K562 (cell line): Measurements from ENCODE around the gene HOXB6. TPM values are rescaled to one million over a fixed set of nuclear protein-coding genes. Genes with fewer than 3 reads are reported as not detected.

Experiments used
- AFF4 ChIP-seq: sonication (generic); formaldehyde crosslinking; IDR thresholded peaks from 2 replicates; pipeline ENCODE4 v1.8.0; 2023; ENCODE audit warnings: mild to moderate bottlenecking, missing genetic modification reagents
- CCNT2 ChIP-seq: IDR thresholded peaks from 2 replicates; pipeline ENCODE4 v1.6.1; 2011; ENCODE audit warnings: borderline replicate concordance, low read depth, mild to moderate bottlenecking, moderate library complexity, mixed read lengths, low read length; ENCODE audit not compliant: insufficient read length; ENCODE audit errors: extremely low read depth
- CHD2 ChIP-seq: IDR thresholded peaks from 2 replicates; pipeline ENCODE4 v1.6.1; 2011; ENCODE audit warnings: low read depth, low read length
- COPS2 ChIP-seq: fragments of 450-650 bp; conservative IDR thresholded peaks from 2 replicates; pipeline ENCODE4 v1.6.1; 2016; ENCODE audit warnings: mild to moderate bottlenecking, moderate library complexity
- DLX4 ChIP-seq: fragments of 250-450 bp; sonication (Bioruptor Pico); IDR thresholded peaks from 2 replicates; pipeline ENCODE4 v1.6.1; 2021; ENCODE audit warnings: mild to moderate bottlenecking
- EHMT2 ChIP-seq: fragments of 450-650 bp; IDR thresholded peaks from 2 replicates; pipeline ENCODE4 v1.6.1; 2018; ENCODE audit warnings: antibody characterized with exemption
- ERF ChIP-seq: fragments of 450-650 bp; formaldehyde crosslinking; IDR thresholded peaks from 2 replicates; pipeline ENCODE4 v1.4.0; 2020; ENCODE audit warnings: mild to moderate bottlenecking, mixed read lengths
- HNRNPH1 ChIP-seq: fragments of 200-400 bp; formaldehyde crosslinking; optimal IDR thresholded peaks from 2 replicates; pipeline ENCODE3; 2017; ENCODE audit warnings: low read depth, mild to moderate bottlenecking, low read length, moderate library complexity
- KAT7 ChIP-seq: sonication (generic); formaldehyde crosslinking; IDR thresholded peaks from 2 replicates; pipeline ENCODE4 v1.8.0; 2022; ENCODE audit warnings: missing genetic modification reagents, mild to moderate bottlenecking, borderline replicate concordance
- LEF1 ChIP-seq: fragments of 450-650 bp; IDR thresholded peaks from 2 replicates; pipeline ENCODE4 v1.6.1; 2016; ENCODE audit warnings: mild to moderate bottlenecking
- MECOM ChIP-seq: fragments of 250-450 bp; sonication (Bioruptor Pico); IDR thresholded peaks from 2 replicates; pipeline ENCODE4 v1.8.0; 2022; ENCODE audit warnings: inconsistent platforms
- NCOR1 ChIP-seq: fragments of 450-650 bp; IDR thresholded peaks from 2 replicates; pipeline ENCODE4 v1.6.1; 2016; ENCODE audit warnings: mild to moderate bottlenecking, moderate library complexity
- NR3C1 ChIP-seq: sonication (generic); formaldehyde crosslinking; IDR thresholded peaks from 2 replicates; pipeline ENCODE4 v1.8.1; 2022; ENCODE audit warnings: missing genetic modification reagents
- SMAD3 ChIP-seq: fragments of 450-650 bp; formaldehyde crosslinking; conservative IDR thresholded peaks from 2 replicates; pipeline ENCODE4 v1.4.0; 2020; ENCODE audit warnings: mild to moderate bottlenecking
- SP1 ChIP-seq: sonication (generic); formaldehyde crosslinking; IDR thresholded peaks from 2 replicates; pipeline ENCODE4 v1.8.1; 2022; ENCODE audit warnings: mild to moderate bottlenecking, missing genetic modification reagents
- TCFL5 ChIP-seq: fragments of 250-450 bp; sonication (Bioruptor Pico); conservative IDR thresholded peaks from 2 replicates; pipeline ENCODE4 v1.6.1; 2021; ENCODE audit warnings: mild to moderate bottlenecking, moderate library complexity, matching md5 sums
- TFAM ChIP-seq: fragments of 250-450 bp; sonication (Bioruptor Pico); conservative IDR thresholded peaks from 2 replicates; pipeline ENCODE4 v1.5.0; 2021; ENCODE audit warnings: mild to moderate bottlenecking, moderate library complexity
- XRCC4 ChIP-seq: IDR thresholded peaks from one replicate; pipeline ENCODE4 v1.6.1; 2011; ENCODE audit not compliant: insufficient read depth, insufficient read length; ENCODE audit errors: extremely low read depth
- ZFX ChIP-seq: sonication (generic); formaldehyde crosslinking; IDR thresholded peaks from 2 replicates; pipeline ENCODE4 v1.8.0; 2022; ENCODE audit warnings: mild to moderate bottlenecking, missing genetic modification reagents, moderate library complexity
- ZMIZ1 ChIP-seq, 2 experiments: fragments of 150-350 bp in 1 of 2; IDR thresholded peaks; 2 replicates each; pipeline ENCODE4 v1.6.1; 2012 to 2016; ENCODE audit warnings: low read depth in 2 of 2, low read length in 2 of 2, mild to moderate bottlenecking in 1 of 2, moderate library complexity in 1 of 2
- ZNF41 ChIP-seq: fragments of 250-450 bp; sonication (Bioruptor Pico); conservative IDR thresholded peaks from 2 replicates; pipeline ENCODE4 v1.4.0; 2020; ENCODE audit warnings: mild to moderate bottlenecking
- polyA plus RNA-seq, 8 experiments: library from polyadenylated mRNA; depleted of rRNA in 4 of 8; stranded (reverse) in 5 of 8; unstranded in 3 of 8; fragments of >200 nt; fragmentation: Nextera tagmentation in 2 of 8; fragmentation: Illumina TruSeq in 1 of 8; extraction: Ambion mirVana in 2 of 8; extraction: Trizol in 1 of 8; gene quantifications; 2 replicates each; pipeline versions ENCODE4 v1.2.1 to v1.2.3, GENCODE V29; 2011 to 2014; ENCODE audit warnings: inconsistent platforms in 1 of 8, missing spikeins in 1 of 8
- total RNA-seq, 7 experiments: library from RNA; depleted of rRNA in 6 of 7; stranded (reverse); fragments of >200 nt in 6 of 7; fragmentation: Illumina TruSeq in 2 of 7; extraction: Trizol in 2 of 7; gene quantifications; 2 replicates each; pipeline versions ENCODE4 v1.2.1 to v1.2.3, GENCODE V29; 2011 to 2021; ENCODE audit warnings: low replicate concordance in 1 of 7

The HOXB6 gene
- total and polyA plus RNA-seq, 9 of the 15 experiments (the other 6 are each of a cell fraction or from before 2014, with no cell fraction given): 1.2 to 14.8 (median 4.9) TPM

GRCh38 chr17:48636177-48637018 is 31.6 kb upstream of the HOXB6 start (continued):
- peak; percentile 55; the same call in 1 of the 2 replicates for TF ChIP-seq AFF4 (CRISPR knock-in tag)
- no peak for TF ChIP-seq EHMT2
- no peak for TF ChIP-seq NR3C1
- TF ChIP-seq ZNF41 (CRISPR knock-in tag): no peak
- TF ChIP-seq LEF1: peak; percentile 57
- no peak for TF ChIP-seq HNRNPH1
- no peak for TF ChIP-seq TFAM
- TF ChIP-seq CHD2: 0 out of 2 replicates have a peak, but pooled peaks have one; percentile 25
- no peak for TF ChIP-seq COPS2
- TF ChIP-seq ZMIZ1 (IDR thresholded peaks at IDR 0.05; ENCODE audit: low read depth in 2 of 2, low read length in 2 of 2): no peak
- TF ChIP-seq ZFX (CRISPR knock-in tag): peak; percentile 81
- no peak for TF ChIP-seq XRCC4
- no peak for TF ChIP-seq TCFL5 (CRISPR knock-in tag)
- TF ChIP-seq SP1 (CRISPR knock-in tag): 0 out of 2 replicates have a peak, but pooled peaks have one; percentile 22
- TF ChIP-seq MECOM: no peak
- TF ChIP-seq KAT7 (CRISPR knock-in tag): 0 out of 2 replicates have a peak, but pooled peaks have one; percentile 66
- TF ChIP-seq SMAD3 (CRISPR knock-in tag): 0 out of 2 replicates have a peak, but pooled peaks have one; percentile 49
- no peak for TF ChIP-seq ERF
- no peak for TF ChIP-seq DLX4 (CRISPR knock-in tag)
- no peak for TF ChIP-seq NCOR1
- peak; percentile 67 for TF ChIP-seq CCNT2
